GM23248 (cell line): Measurements from ENCODE around the gene DNMT1.
"Not testable (repeated sequence)": the region's sequence is repeated elsewhere in the genome, so short reads cannot be mapped to it uniquely, and the experiment has no call there.

Source experiments
- EZH2 ChIP-seq: fragments of 200-600 bp; sonication (generic); IDR thresholded peaks from 2 replicates; pipeline ENCODE4 v1.6.1; 2018; ENCODE audit warnings: antibody characterized with exemption, mild to moderate bottlenecking; ENCODE audit not compliant: insufficient read depth, poor library complexity, severe bottlenecking
- EZH2phosphoT487 ChIP-seq: fragments of 200-600 bp; sonication (generic); IDR thresholded peaks from 2 replicates; pipeline ENCODE4 v1.6.1; 2018; ENCODE audit warnings: antibody characterized with exemption, moderate library complexity, mild to moderate bottlenecking, low read depth; ENCODE audit not compliant: insufficient read depth

DNA sequence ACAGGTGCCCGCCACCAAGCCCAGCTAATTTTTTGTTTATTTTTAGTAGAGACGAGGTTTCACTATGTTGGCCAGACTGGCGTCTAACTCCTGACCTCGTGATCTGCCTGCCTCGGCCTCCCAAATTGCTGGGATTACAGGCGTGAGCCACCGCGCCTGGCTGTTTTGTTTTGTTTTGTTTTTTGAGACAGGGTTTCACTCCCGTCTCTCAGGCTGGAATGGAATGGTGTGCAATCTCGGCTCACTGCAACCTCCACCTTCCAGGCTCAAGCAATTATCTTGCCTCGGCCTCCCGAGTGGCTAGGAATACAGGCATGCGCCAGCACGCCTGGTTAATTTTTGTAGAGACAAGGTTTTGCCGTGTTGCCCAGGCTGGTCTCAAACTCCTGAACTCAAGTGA lies 5.3 kb upstream of the DNMT1 start:
- not testable (repeated sequence) for TF ChIP-seq EZH2, EZH2phosphoT487
